ENCODE measurements around the gene SSRP1.

The SSRP1 gene

DNA sequence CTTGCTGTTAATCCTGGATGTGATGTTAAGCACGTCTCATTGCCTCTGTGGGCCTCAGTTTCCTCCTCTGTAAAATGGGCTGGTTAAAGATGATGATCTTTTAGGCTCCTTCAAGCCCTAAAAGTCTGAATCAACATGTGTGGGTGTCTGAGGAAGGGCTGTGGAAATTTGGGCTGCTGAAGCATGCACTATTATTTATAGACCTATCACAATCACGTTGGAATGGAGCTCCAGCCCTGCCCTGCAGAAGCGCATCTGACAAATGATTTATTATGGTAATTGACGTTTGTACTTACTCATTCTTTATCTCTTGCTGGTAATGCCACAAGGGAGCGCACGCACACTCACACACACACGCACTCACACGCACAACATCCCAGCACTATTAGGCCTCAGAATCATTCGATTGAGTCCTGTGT lies 22.9 kb upstream of the SSRP1 start:
- Histone ChIP-seq H3K27ac (ENCODE audit: extremely low read depth, low read depth, low read length) (no peak overlapping the region), H3K9me3 (ENCODE audit: control insufficient read depth, insufficient read depth, low read depth, low read length) (no peaks in the 10 kb centered on the region), H3K36me3 (ENCODE audit: control insufficient read depth in 2 of 2, insufficient read depth in 1 of 2, low read length in 2 of 2) (no peaks in the 10 kb centered on the region), H3K4me1 (ENCODE audit: control insufficient read depth, insufficient read depth, low read length) (no peaks in the 10 kb centered on the region), H3K4me3 (ENCODE audit: low read depth, low read length) (no peak overlapping the region)
- TF ChIP-seq MEIS1 (CRISPR knock-in tag; IDR thresholded peaks at IDR 0.05; ENCODE audit: borderline replicate concordance) = peak; percentile 62; the same call in 1 of the 2 replicates
- no peak for TF ChIP-seq ZNF677 (tag by site-specific recombination; IDR thresholded peaks at IDR 0.05)
- POLR2A ChIA-PET = interaction anchor here (0.5 kb wide), 1 partner anchor 30 kb away, joined by 3 read pairs; no protein-coding TSS in a partner anchor
- CTCF ChIA-PET = interaction anchor here (0.5 to 3.1 kb wide), 3 partner anchors 8 to 349 kb away, joined by 4 to 10 read pairs (median 5); partner anchors contain the start of gene P2RX3

GRCh38 chr11:57357856-57358255 lies 22.2 kb upstream of the SSRP1 start:
- TF ChIP-seq ZNF292 (tag by site-specific recombination; IDR thresholded peaks at IDR 0.05; ENCODE audit: borderline replicate concordance, low read depth) (no peak), GLI4 (tag by site-specific recombination; IDR thresholded peaks at IDR 0.05) (no peak), ZNF785 (tag by site-specific recombination; IDR thresholded peaks at IDR 0.05) (no peak), IKZF3 (tag by site-specific recombination; IDR thresholded peaks at IDR 0.05) (no peak), ZNF654 (tag by site-specific recombination; IDR thresholded peaks at IDR 0.05; ENCODE audit: low read depth) (no peak), ZFHX2 (tag by site-specific recombination; conservative IDR thresholded peaks at IDR 0.05) (no peak), ZNF677 (tag by site-specific recombination; IDR thresholded peaks at IDR 0.05) (no peak), ZSCAN16 (tag by site-specific recombination; IDR thresholded peaks at IDR 0.05) (no peak), WT1 (tag by site-specific recombination; IDR thresholded peaks at IDR 0.05) (no peak), ZNF366 (tag by site-specific recombination; conservative IDR thresholded peaks at IDR 0.05) (no peak)
- TF ChIP-seq, protein P1, sequence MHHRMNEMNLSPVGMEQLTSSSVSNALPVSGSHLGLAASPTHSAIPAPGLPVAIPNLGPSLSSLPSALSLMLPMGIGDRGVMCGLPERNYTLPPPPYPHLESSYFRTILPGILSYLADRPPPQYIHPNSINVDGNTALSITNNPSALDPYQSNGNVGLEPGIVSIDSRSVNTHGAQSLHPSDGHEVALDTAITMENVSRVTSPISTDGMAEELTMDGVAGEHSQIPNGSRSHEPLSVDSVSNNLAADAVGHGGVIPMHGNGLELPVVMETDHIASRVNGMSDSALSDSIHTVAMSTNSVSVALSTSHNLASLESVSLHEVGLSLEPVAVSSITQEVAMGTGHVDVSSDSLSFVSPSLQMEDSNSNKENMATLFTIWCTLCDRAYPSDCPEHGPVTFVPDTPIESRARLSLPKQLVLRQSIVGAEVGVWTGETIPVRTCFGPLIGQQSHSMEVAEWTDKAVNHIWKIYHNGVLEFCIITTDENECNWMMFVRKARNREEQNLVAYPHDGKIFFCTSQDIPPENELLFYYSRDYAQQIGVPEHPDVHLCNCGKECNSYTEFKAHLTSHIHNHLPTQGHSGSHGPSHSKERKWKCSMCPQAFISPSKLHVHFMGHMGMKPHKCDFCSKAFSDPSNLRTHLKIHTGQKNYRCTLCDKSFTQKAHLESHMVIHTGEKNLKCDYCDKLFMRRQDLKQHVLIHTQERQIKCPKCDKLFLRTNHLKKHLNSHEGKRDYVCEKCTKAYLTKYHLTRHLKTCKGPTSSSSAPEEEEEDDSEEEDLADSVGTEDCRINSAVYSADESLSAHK (tag by site-specific recombination; IDR thresholded peaks at IDR 0.05) = no peak
- Histone ChIP-seq H3K4me1 (ENCODE audit: control insufficient read depth, insufficient read depth, low read length) (no peaks in the 10 kb centered on the region), H3K36me3 (ENCODE audit: control insufficient read depth in 2 of 2, insufficient read depth in 1 of 2, low read length in 2 of 2) (no peaks in the 10 kb centered on the region), H3K27ac (ENCODE audit: extremely low read depth, low read depth, low read length) (no peak overlapping the region), H3K9me3 (ENCODE audit: control insufficient read depth, insufficient read depth, low read depth, low read length) (no peaks in the 10 kb centered on the region), H3K4me3 (ENCODE audit: low read depth, low read length) (no peak overlapping the region)
- ChIA-PET CTCF (interaction anchor here (0.8 kb wide), 1 partner anchor 101 kb away, joined by 3 read pairs; no protein-coding TSS in a partner anchor), POLR2A (no interaction called here)

DNA sequence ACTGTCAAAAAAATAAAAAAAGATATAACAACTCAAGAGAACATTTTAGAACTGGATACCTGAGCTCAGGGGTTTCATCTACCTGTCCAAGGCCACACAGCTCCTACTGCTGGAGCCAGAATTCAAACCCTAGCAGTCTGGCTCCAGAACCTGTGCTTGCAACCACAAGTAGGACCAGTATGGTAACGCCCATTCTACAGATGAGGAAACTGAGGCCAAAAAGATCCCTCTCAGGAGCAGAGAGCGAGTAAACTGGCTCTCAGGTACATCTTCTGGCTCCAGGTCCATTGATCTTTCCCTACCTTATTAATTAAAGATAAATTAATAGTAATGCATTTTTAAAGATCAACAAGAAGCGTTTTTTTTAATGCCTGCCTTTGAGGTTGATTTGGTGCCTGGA lies 21.6 kb upstream of the SSRP1 start:
- Histone ChIP-seq H3K36me3 (ENCODE audit: control insufficient read depth in 2 of 2, insufficient read depth in 1 of 2, low read length in 2 of 2) (no peaks in the 10 kb centered on the region), H3K9me3 (ENCODE audit: control insufficient read depth, insufficient read depth, low read depth, low read length) (no peaks in the 10 kb centered on the region), H3K4me1 (ENCODE audit: control insufficient read depth, insufficient read depth, low read length) (no peaks in the 10 kb centered on the region), H3K4me3 (ENCODE audit: low read depth, low read length) (no peak overlapping the region), H3K27ac (ENCODE audit: extremely low read depth, low read depth, low read length) (no peak overlapping the region)
- ChIA-PET CTCF (interaction anchor here (0.8 to 1.3 kb wide), 4 partner anchors 12 to 211 kb away, joined by 3 to 4 read pairs (median 3); partner anchors contain the start of gene RTN4RL2), POLR2A (no interaction called here)
- no peak for TF ChIP-seq ZEB2 (tag by site-specific recombination; IDR thresholded peaks at IDR 0.05)
- no peak for TF ChIP-seq ZNF266 (tag by site-specific recombination; IDR thresholded peaks at IDR 0.05; ENCODE audit: low read depth)
- no peak for TF ChIP-seq ZNF18 (tag by site-specific recombination; IDR thresholded peaks at IDR 0.05)
- TF ChIP-seq ZNF23 (tag by site-specific recombination; IDR thresholded peaks at IDR 0.05; ENCODE audit: borderline replicate concordance) = no peak
- no peak for TF ChIP-seq GLI4 (tag by site-specific recombination; IDR thresholded peaks at IDR 0.05)

Data from HEK293 (cell line).